Measurements from ENCODE around the gene CARHSP1. TPM values are rescaled to one million over a fixed set of nuclear protein-coding genes. Genes with fewer than 3 reads are reported as not detected.

The CARHSP1 gene
- total and polyA plus RNA-seq, 2 experiments from 2014 or later: 129 to 150 TPM

- H3K79me2 ChIP-seq (ENCODE audit: insufficient read depth): peaks cover 93% of the 10 kb centered on the region
- H3K4me1 ChIP-seq (ENCODE audit: insufficient read depth): 0 out of 2 replicates have a peak, but pooled peaks cover 7% of the 10 kb centered on the region
- no peak for TF ChIP-seq EZH2phosphoT487 (IDR thresholded peaks at IDR 0.05; ENCODE audit: insufficient read depth, low read depth)
- no peak for TF ChIP-seq EZH2 (IDR thresholded peaks at IDR 0.05; ENCODE audit: insufficient read depth, poor library complexity, severe bottlenecking)
- in situ Hi-C loops (cut with MboI): no loop called here
- no peak overlapping the region for H3K4me2 ChIP-seq (ENCODE audit: unreplicated experiment)
- H3K9me3 ChIP-seq (ENCODE audit: low read depth): no peaks in the 10 kb centered on the region
- no peaks in the 10 kb centered on the region for H4K20me1 ChIP-seq (ENCODE audit: insufficient read depth)
- no peak overlapping the region for H3K4me3 ChIP-seq
- peak overlapping the region; percentile 14; the same call in 1 of the 2 replicates for H3K27ac ChIP-seq
- H3K9ac ChIP-seq: no peak overlapping the region
- peaks cover 84% of the 10 kb centered on the region for H3K36me3 ChIP-seq (ENCODE audit: low read depth)
- no peaks in the 10 kb centered on the region for H3K9me2 ChIP-seq (ENCODE audit: insufficient read depth)
- no peak overlapping the region for H2AFZ ChIP-seq
- peaks cover 38% of the 10 kb centered on the region for H3F3A ChIP-seq (ENCODE audit: insufficient read depth)
- H3K27me3 ChIP-seq (replicated peaks; ENCODE audit: insufficient read depth): no peaks in the 10 kb centered on the region
- peak; percentile 47 for DNase-seq
- 64 to 67% methylated on average over 6 of the region's 6 CpGs for WGBS, 2 experiments (ENCODE audit: low coverage in 1 of 2, low lambda C conversion rate in 2 of 2, missing lambda C conversion rate in 2 of 2)
These were observed 51.7 kb downstream of the CARHSP1 start for GRCh38 chr16:8816967-8817655.

DNA sequence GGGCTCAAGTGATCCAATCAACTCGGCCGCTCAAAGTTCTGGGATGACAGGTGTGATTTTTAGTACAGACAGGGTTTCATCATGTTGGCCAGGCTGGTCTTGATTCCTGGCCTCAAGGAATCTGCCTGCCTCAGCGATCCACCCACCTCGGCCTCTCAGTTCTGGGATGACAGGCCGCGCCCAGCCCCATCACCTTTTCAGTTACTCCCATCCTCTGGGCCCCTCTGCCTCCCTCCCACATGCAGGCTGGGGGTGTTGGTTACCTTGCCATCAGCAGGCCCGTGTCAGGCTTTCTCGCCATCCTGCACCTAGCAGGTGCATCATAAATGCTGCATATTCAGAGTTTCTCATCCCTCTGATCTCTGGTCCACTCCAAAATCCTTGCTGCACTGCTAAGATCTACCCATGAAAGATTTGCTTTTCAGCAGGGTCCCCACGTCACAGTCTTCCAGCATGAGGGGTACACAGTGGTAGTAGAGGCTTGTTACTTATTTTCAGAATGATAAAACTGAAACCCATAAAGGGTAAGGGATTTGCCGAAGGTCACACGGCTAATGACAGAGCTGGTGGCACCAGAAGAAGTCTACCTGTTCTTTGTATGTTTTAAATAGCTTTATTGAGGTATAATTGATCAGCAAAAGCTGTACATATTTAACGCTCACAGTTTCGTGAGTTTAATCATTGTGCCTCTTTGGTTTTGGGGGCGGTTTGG is 54.6 kb downstream of the CARHSP1 start:
- H3K4me1 ChIP-seq (ENCODE audit: insufficient read depth): 0 out of 2 replicates have a peak, but pooled peaks cover 7% of the 10 kb centered on the region
- H3K9me2 ChIP-seq (ENCODE audit: insufficient read depth): no peaks in the 10 kb centered on the region
- no peak overlapping the region for H3K4me3 ChIP-seq
- in situ Hi-C loops (cut with MboI): no loop called here
- peaks cover 93% of the 10 kb centered on the region for H3K79me2 ChIP-seq (ENCODE audit: insufficient read depth)
- H3K27ac ChIP-seq: no peak overlapping the region
- no peaks in the 10 kb centered on the region for H3K9me3 ChIP-seq (ENCODE audit: low read depth)
- 90 to 91% methylated on average over 14 of the region's 14 CpGs for WGBS, 2 experiments (ENCODE audit: low coverage in 1 of 2, low lambda C conversion rate in 2 of 2, missing lambda C conversion rate in 2 of 2)
- H4K20me1 ChIP-seq (ENCODE audit: insufficient read depth): no peaks in the 10 kb centered on the region
- peaks cover 55% of the 10 kb centered on the region for H3F3A ChIP-seq (ENCODE audit: insufficient read depth)
- no peak for TF ChIP-seq EZH2phosphoT487 (IDR thresholded peaks at IDR 0.05; ENCODE audit: insufficient read depth, low read depth)
- no peak for TF ChIP-seq EZH2 (IDR thresholded peaks at IDR 0.05; ENCODE audit: insufficient read depth, poor library complexity, severe bottlenecking)
- no peak overlapping the region for H3K9ac ChIP-seq
- no peak overlapping the region for H2AFZ ChIP-seq
- H3K36me3 ChIP-seq (ENCODE audit: low read depth): peaks cover 89% of the 10 kb centered on the region
- no peak overlapping the region for H3K4me2 ChIP-seq (ENCODE audit: unreplicated experiment)
- no peak for DNase-seq
- H3K27me3 ChIP-seq (replicated peaks; ENCODE audit: insufficient read depth): no peaks in the 10 kb centered on the region

GRCh38 chr16:8812162-8812843 is 56.5 kb downstream of the CARHSP1 start:
- peaks cover 93% of the 10 kb centered on the region for H3K79me2 ChIP-seq (ENCODE audit: insufficient read depth)
- DNase-seq: no peak
- in situ Hi-C loops (cut with MboI): no loop called here
- H3K4me1 ChIP-seq (ENCODE audit: insufficient read depth): 0 out of 2 replicates have a peak, but pooled peaks cover 4% of the 10 kb centered on the region
- H3K9ac ChIP-seq: no peak overlapping the region
- no peak overlapping the region for H2AFZ ChIP-seq
- peaks cover 91% of the 10 kb centered on the region for H3K36me3 ChIP-seq (ENCODE audit: low read depth)
- H3K4me2 ChIP-seq (ENCODE audit: unreplicated experiment): no peak overlapping the region
- no peak overlapping the region for H3K27ac ChIP-seq
- H3K9me3 ChIP-seq (ENCODE audit: low read depth): no peaks in the 10 kb centered on the region
- no peaks in the 10 kb centered on the region for H3K9me2 ChIP-seq (ENCODE audit: insufficient read depth)
- H3F3A ChIP-seq (ENCODE audit: insufficient read depth): peaks cover 51% of the 10 kb centered on the region
- TF ChIP-seq EZH2 (IDR thresholded peaks at IDR 0.05; ENCODE audit: insufficient read depth, poor library complexity, severe bottlenecking) (no peak), EZH2phosphoT487 (IDR thresholded peaks at IDR 0.05; ENCODE audit: insufficient read depth, low read depth) (no peak)
- H3K27me3 ChIP-seq (replicated peaks; ENCODE audit: insufficient read depth): no peaks in the 10 kb centered on the region
- 77 to 78% methylated on average over 12 of the region's 12 CpGs for WGBS, 2 experiments (ENCODE audit: low coverage in 1 of 2, low lambda C conversion rate in 2 of 2, missing lambda C conversion rate in 2 of 2)
- no peaks in the 10 kb centered on the region; the same call in 1 of the 2 replicates for H4K20me1 ChIP-seq (ENCODE audit: insufficient read depth)
- H3K4me3 ChIP-seq: no peak overlapping the region

GRCh38 chr16:8808613-8809353 is 60.0 kb downstream of the CARHSP1 start:
- in situ Hi-C loops (cut with MboI): no loop called here
- 74 to 79% methylated on average over 11 of the region's 11 CpGs for WGBS, 2 experiments (ENCODE audit: low coverage in 1 of 2, low lambda C conversion rate in 2 of 2, missing lambda C conversion rate in 2 of 2)

More at GRCh38 chr16:8808613-8809353, 60.0 kb downstream of the CARHSP1 start:
- Histone ChIP-seq H3K27me3 (replicated peaks; ENCODE audit: insufficient read depth) (no peaks in the 10 kb centered on the region), H4K20me1 (ENCODE audit: insufficient read depth) (no peaks in the 10 kb centered on the region; the same call in 1 of the 2 replicates), H3K36me3 (ENCODE audit: low read depth) (peaks cover 91% of the 10 kb centered on the region), H3K9me2 (ENCODE audit: insufficient read depth) (no peaks in the 10 kb centered on the region), H3K9me3 (ENCODE audit: low read depth) (no peaks in the 10 kb centered on the region), H3K79me2 (ENCODE audit: insufficient read depth) (peaks cover 96% of the 10 kb centered on the region), H2AFZ (no peak overlapping the region), H3K4me1 (ENCODE audit: insufficient read depth) (no peaks in the 10 kb centered on the region), H3K27ac (no peak overlapping the region), H3K4me3 (no peak overlapping the region), H3F3A (ENCODE audit: insufficient read depth) (peaks cover 24% of the 10 kb centered on the region), H3K4me2 (ENCODE audit: unreplicated experiment) (no peak overlapping the region), H3K9ac (no peak overlapping the region)
- DNase-seq: no peak
- TF ChIP-seq EZH2 (IDR thresholded peaks at IDR 0.05; ENCODE audit: insufficient read depth, poor library complexity, severe bottlenecking): no peak
- TF ChIP-seq EZH2phosphoT487 (IDR thresholded peaks at IDR 0.05; ENCODE audit: insufficient read depth, low read depth): no peak
